Measurements from ENCODE around the gene PROCR.
A peak's percentile ranks its signal among the peaks of the same experiment; 100 is the strongest.

The PROCR gene

GRCh38 chr20:35135867-35136586 lies 35.8 kb upstream of the PROCR start:
- Histone ChIP-seq H3K9me2 (replicated peaks; ENCODE audit: low read depth, low read length) (no peaks in the 10 kb centered on the region), H3K9me3 (ENCODE audit: insufficient read depth, low read depth, low read length) (no peaks in the 10 kb centered on the region), H3K4me2 (ENCODE audit: low read depth, low read length, poor library complexity, severe bottlenecking) (no peak overlapping the region), H3K4me1 (ENCODE audit: insufficient read depth, low read length, poor library complexity, severe bottlenecking) (no peaks in the 10 kb centered on the region), H3K36me3 (ENCODE audit: insufficient read depth, low read length) (peaks cover 13% of the 10 kb centered on the region; the same call in 1 of the 2 replicates), H4K20me1 (ENCODE audit: insufficient read depth, low read length, poor library complexity, severe bottlenecking) (no peaks in the 10 kb centered on the region), H3K4me3 (ENCODE audit: low read length, poor library complexity, severe bottlenecking) (no peak overlapping the region), H3K27me3 (ENCODE audit: insufficient read depth, low read length, poor library complexity, severe bottlenecking) (no peaks in the 10 kb centered on the region), H3K79me2 (ENCODE audit: insufficient read depth, low read length) (no peaks in the 10 kb centered on the region), H3K9ac (ENCODE audit: low read depth, low read length, poor library complexity, severe bottlenecking) (no peak overlapping the region), H3F3A (ENCODE audit: low read depth) (no peaks in the 10 kb centered on the region), H2AFZ (ENCODE audit: low read length) (no peak overlapping the region)
- TF ChIP-seq CTCF (conservative IDR thresholded peaks at IDR 0.05; ENCODE audit: low read length), result no peak
- no peak for TF ChIP-seq EZH2phosphoT487 (IDR thresholded peaks at IDR 0.05; ENCODE audit: borderline replicate concordance)

GRCh38 chr20:35144694-35145093 lies 27.2 kb upstream of the PROCR start:
- Histone ChIP-seq H3K4me2 (ENCODE audit: low read depth, low read length, poor library complexity, severe bottlenecking) (no peak overlapping the region), H3K4me1 (ENCODE audit: insufficient read depth, low read length, poor library complexity, severe bottlenecking) (peaks cover 16% of the 10 kb centered on the region), H2AFZ (ENCODE audit: low read length) (no peak overlapping the region), H3K9me3 (ENCODE audit: insufficient read depth, low read depth, low read length) (no peaks in the 10 kb centered on the region), H3K27me3 (ENCODE audit: insufficient read depth, low read length, poor library complexity, severe bottlenecking) (no peaks in the 10 kb centered on the region), H3K9ac (ENCODE audit: low read depth, low read length, poor library complexity, severe bottlenecking) (no peak overlapping the region), H3K79me2 (ENCODE audit: insufficient read depth, low read length) (peaks cover 8% of the 10 kb centered on the region), H3K9me2 (replicated peaks; ENCODE audit: low read depth, low read length) (no peaks in the 10 kb centered on the region), H3K4me3 (ENCODE audit: low read length, poor library complexity, severe bottlenecking) (no peak overlapping the region), H3F3A (ENCODE audit: low read depth) (no peaks in the 10 kb centered on the region), H3K36me3 (ENCODE audit: insufficient read depth, low read length) (no peaks in the 10 kb centered on the region), H4K20me1 (ENCODE audit: insufficient read depth, low read length, poor library complexity, severe bottlenecking) (no peaks in the 10 kb centered on the region)
- TF ChIP-seq EZH2phosphoT487 (IDR thresholded peaks at IDR 0.05; ENCODE audit: borderline replicate concordance) (no peak), CTCF (conservative IDR thresholded peaks at IDR 0.05; ENCODE audit: low read length) (no peak)

GRCh38 chr20:35145141-35145564 lies 26.7 kb upstream of the PROCR start:
- H3K36me3 ChIP-seq (ENCODE audit: insufficient read depth, low read length), result no peaks in the 10 kb centered on the region
- H3K4me2 ChIP-seq (ENCODE audit: low read depth, low read length, poor library complexity, severe bottlenecking), result no peak overlapping the region
- no peaks in the 10 kb centered on the region for H3F3A ChIP-seq (ENCODE audit: low read depth)
- peaks cover 8% of the 10 kb centered on the region for H3K79me2 ChIP-seq (ENCODE audit: insufficient read depth, low read length)
- no peak overlapping the region for H2AFZ ChIP-seq (ENCODE audit: low read length)
- no peaks in the 10 kb centered on the region for H3K27me3 ChIP-seq (ENCODE audit: insufficient read depth, low read length, poor library complexity, severe bottlenecking)
- no peak for TF ChIP-seq EZH2phosphoT487 (IDR thresholded peaks at IDR 0.05; ENCODE audit: borderline replicate concordance)
- TF ChIP-seq CTCF (conservative IDR thresholded peaks at IDR 0.05; ENCODE audit: low read length), result peak; percentile 94
- no peaks in the 10 kb centered on the region for H3K9me3 ChIP-seq (ENCODE audit: insufficient read depth, low read depth, low read length)
- H4K20me1 ChIP-seq (ENCODE audit: insufficient read depth, low read length, poor library complexity, severe bottlenecking), result no peaks in the 10 kb centered on the region
- H3K9me2 ChIP-seq (replicated peaks; ENCODE audit: low read depth, low read length), result no peaks in the 10 kb centered on the region
- H3K4me3 ChIP-seq (ENCODE audit: low read length, poor library complexity, severe bottlenecking), result no peak overlapping the region
- peaks cover 16% of the 10 kb centered on the region for H3K4me1 ChIP-seq (ENCODE audit: insufficient read depth, low read length, poor library complexity, severe bottlenecking)
- no peak overlapping the region for H3K9ac ChIP-seq (ENCODE audit: low read depth, low read length, poor library complexity, severe bottlenecking)

All from Loucy (cell line).